GM21576 (cell line): ENCODE measurements around the gene GPBAR1.
"Not testable (repeated sequence)": the region's sequence is repeated elsewhere in the genome, so short reads cannot be mapped to it uniquely, and the experiment has no call there.

Experiments
- ATAC-seq: cut with Tn5 transposase; IDR thresholded peaks from one replicate; pipeline ENCODE4 v1.9.1; 2021; ENCODE audit warnings: mild to moderate bottlenecking, moderate library complexity; ENCODE audit not compliant: unreplicated experiment

GPBAR1 gene

GRCh38 chr2:218266316-218266979 is 5.6 kb downstream of the GPBAR1 start:
- ATAC-seq = no peak

GRCh38 chr2:218267259-218267658 is 6.4 kb downstream of the GPBAR1 start:
- no peak for ATAC-seq

- ATAC-seq = peak; percentile 89
Observed at GRCh38 chr2:218269900-218270720, 9.3 kb downstream of the GPBAR1 start, which contains the start of the genes AAMP and PNKD. AAMP (minus strand) TSS chr2:218270137; CDS start chr2:218270086, 51 bp downstream. PNKD (plus strand) TSS chr2:218270519; CDS start chr2:218270536, 17 bp downstream.

GRCh38 chr2:218270721-218271486 is 10.1 kb downstream of the GPBAR1 start:
- no peak for ATAC-seq

GRCh38 chr2:218271487-218271797 is 10.6 kb downstream of the GPBAR1 start:
- no peak for ATAC-seq

- ATAC-seq = no peak
Observed at GRCh38 chr2:218271865-218272530, 11.2 kb downstream of the GPBAR1 start.

GRCh38 chr2:218272531-218273212 is 11.9 kb downstream of the GPBAR1 start:
- ATAC-seq = no peak

GRCh38 chr2:218273214-218273907 is 12.5 kb downstream of the GPBAR1 start:
- not testable (repeated sequence) for ATAC-seq

GRCh38 chr2:218273908-218274249 is 13.1 kb downstream of the GPBAR1 start:
- ATAC-seq = no peak

- ATAC-seq = no peak
Observed at GRCh38 chr2:218274586-218274985, 13.8 kb downstream of the GPBAR1 start.

- no peak for ATAC-seq
Observed at GRCh38 chr2:218275371-218276072, 14.7 kb downstream of the GPBAR1 start.

GRCh38 chr2:218276986-218277755 is 16.4 kb downstream of the GPBAR1 start:
- ATAC-seq = no peak

- no peak for ATAC-seq
Observed at GRCh38 chr2:218277921-218278320, 17.1 kb downstream of the GPBAR1 start.

GRCh38 chr2:218278531-218279360 is 17.9 kb downstream of the GPBAR1 start:
- ATAC-seq = no peak

- no peak for ATAC-seq
Observed at GRCh38 chr2:218280260-218280870, 19.6 kb downstream of the GPBAR1 start.

- no peak for ATAC-seq
Observed at GRCh38 chr2:218281449-218281848, 20.6 kb downstream of the GPBAR1 start.
